Measurements from ENCODE around the gene PCED1A.

The PCED1A gene

DNA sequence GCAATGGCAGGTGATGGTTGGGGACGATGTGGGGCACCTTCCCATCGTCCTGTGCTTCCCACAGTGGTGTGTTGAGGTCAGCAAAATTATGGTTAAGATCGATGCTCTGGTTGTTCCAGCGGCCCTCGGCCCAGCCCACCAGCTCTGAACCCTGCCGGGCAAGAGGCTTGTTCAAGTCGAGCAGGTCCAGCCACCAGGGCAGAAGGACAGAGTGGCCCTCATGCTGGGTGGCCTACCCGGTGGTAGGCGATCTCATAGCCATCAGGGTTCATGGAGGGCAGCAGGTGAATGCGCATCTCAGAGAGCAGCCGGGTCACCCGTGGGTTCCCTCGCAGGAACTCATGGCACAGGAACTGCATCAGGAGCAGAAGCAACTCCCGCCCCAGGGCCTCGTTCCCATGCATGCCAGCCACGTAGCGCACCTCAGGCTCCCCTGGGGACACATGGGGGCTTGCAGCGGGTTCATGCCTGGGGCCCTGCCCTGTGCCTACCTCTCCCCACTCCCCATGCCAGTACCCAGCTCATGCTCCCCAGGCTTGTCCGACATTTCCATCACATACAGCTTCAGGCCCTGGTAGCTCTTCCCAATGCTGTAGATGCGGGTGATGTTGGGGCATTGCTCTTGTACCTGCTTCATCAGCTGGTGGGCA, 44.3 kb downstream of the PCED1A start:
- peaks cover 29% of the 10 kb centered on the region for H3K27me3 ChIP-seq
- H3K9me3 ChIP-seq = no peaks in the 10 kb centered on the region
- H3K36me3 ChIP-seq = no peaks in the 10 kb centered on the region
- no peak overlapping the region for H3K27ac ChIP-seq
- TF ChIP-seq, protein P1, sequence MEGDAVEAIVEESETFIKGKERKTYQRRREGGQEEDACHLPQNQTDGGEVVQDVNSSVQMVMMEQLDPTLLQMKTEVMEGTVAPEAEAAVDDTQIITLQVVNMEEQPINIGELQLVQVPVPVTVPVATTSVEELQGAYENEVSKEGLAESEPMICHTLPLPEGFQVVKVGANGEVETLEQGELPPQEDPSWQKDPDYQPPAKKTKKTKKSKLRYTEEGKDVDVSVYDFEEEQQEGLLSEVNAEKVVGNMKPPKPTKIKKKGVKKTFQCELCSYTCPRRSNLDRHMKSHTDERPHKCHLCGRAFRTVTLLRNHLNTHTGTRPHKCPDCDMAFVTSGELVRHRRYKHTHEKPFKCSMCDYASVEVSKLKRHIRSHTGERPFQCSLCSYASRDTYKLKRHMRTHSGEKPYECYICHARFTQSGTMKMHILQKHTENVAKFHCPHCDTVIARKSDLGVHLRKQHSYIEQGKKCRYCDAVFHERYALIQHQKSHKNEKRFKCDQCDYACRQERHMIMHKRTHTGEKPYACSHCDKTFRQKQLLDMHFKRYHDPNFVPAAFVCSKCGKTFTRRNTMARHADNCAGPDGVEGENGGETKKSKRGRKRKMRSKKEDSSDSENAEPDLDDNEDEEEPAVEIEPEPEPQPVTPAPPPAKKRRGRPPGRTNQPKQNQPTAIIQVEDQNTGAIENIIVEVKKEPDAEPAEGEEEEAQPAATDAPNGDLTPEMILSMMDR (IDR thresholded peaks at IDR 0.05) = no peak
- peaks cover 17 to 23% of the 10 kb centered on the region in 2 experiments for H3K4me1 ChIP-seq (ENCODE audit: control insufficient read depth in 1 of 2, insufficient read depth in 1 of 2, low read depth in 1 of 2, low read length in 1 of 2)
- no peak overlapping the region for H3K4me3 ChIP-seq (ENCODE audit: low read depth in 1 of 2, low read length in 1 of 2)

DNA sequence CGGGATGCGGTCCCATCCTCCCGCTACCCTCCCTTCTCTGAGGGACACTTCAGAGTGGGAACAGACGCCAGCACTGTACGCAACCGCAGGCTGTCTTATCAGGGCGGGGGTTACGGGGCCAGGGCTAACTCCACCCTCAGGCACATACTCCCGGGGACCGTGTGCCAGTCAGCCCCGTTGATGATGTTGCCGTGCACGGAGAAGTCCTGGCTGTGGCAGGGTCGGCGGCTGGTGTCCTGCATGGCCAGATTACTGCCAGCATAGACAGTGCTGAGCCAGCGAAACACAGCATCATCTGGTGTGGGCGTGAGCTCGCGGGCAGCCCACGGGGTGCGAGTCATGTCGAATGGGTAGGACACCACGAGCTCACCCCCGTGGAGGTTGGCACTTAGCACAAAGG, 45.0 kb downstream of the PCED1A start:
- Histone ChIP-seq H3K4me3 (ENCODE audit: low read depth in 1 of 2, low read length in 1 of 2) (no peak overlapping the region), H3K27me3 (peaks cover 22% of the 10 kb centered on the region), H3K9me3 (no peaks in the 10 kb centered on the region), H3K4me1 (ENCODE audit: control insufficient read depth in 1 of 2, insufficient read depth in 1 of 2, low read depth in 1 of 2, low read length in 1 of 2) (peaks cover 10 to 17% of the 10 kb centered on the region in 2 experiments), H3K36me3 (no peaks in the 10 kb centered on the region), H3K27ac (no peak overlapping the region)
- TF ChIP-seq, protein P1 (IDR thresholded peaks at IDR 0.05) = no peak

DNA sequence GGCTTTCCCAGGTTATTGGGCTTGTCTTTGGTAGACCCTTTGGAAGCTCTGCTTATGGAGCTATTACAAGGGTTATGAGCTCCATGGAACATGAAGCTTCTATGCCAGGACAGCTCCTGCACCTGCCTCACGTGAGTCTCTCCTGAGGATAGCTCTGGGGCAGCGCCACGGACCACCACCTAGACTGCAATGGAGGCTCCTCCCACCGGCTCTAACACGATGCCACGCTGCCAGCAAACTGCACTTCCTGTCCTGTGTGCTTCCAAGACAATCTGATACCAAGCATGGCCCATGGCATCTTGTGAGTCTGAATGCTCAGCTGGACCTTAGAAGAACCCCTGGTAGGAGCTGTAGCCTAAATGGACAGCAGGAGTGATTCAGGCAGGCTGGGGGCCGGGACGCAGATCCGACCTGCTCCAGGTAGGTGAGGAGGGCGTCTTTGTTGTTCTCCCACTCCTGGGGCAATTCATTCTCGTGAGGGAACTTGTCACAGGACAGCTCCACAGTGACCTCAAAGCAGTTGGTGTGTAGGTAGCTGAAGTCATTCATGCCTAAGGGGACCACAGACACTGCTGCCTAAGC, 45.5 kb downstream of the PCED1A start:
- no peak overlapping the region for H3K27ac ChIP-seq
- H3K4me3 ChIP-seq (ENCODE audit: low read depth in 1 of 2, low read length in 1 of 2) = no peak overlapping the region
- no peaks in the 10 kb centered on the region for H3K9me3 ChIP-seq
- TF ChIP-seq, protein P1 (IDR thresholded peaks at IDR 0.05) = no peak
- H3K4me1 ChIP-seq (ENCODE audit: control insufficient read depth in 1 of 2, insufficient read depth in 1 of 2, low read depth in 1 of 2, low read length in 1 of 2) = peaks cover 5 to 13% of the 10 kb centered on the region in 2 experiments
- peaks cover 17% of the 10 kb centered on the region for H3K27me3 ChIP-seq
- no peaks in the 10 kb centered on the region for H3K36me3 ChIP-seq

DNA sequence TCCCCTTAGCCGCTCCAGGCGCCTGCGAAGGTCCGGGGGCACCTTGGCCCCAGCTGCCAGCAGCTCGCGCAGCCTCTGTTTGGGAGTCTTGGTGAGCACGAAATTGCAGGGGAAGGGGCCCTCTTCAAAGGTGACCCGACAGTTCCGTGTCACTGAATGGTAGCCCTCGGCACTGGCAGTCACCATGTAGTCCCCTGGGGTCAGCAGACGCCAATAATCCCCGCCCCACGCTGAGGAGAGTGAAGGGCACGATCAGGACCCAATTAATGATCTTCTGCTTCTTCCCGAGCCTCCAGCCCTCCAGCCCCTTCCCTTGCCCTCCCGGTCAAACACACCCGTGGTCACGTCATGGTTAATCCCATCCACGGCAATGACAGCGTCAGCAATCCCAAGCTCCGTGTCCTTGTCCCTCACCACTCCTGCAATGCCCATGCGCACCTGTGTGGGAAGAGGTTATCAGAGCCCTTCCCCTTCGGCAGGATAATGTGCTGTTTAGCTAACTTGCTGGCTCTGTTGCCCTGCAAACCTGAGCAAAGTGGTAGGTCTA, 46.2 kb downstream of the PCED1A start:
- H3K9me3 ChIP-seq = no peaks in the 10 kb centered on the region
- peaks cover 0 to 6% of the 10 kb centered on the region in 2 experiments for H3K4me1 ChIP-seq (ENCODE audit: control insufficient read depth in 1 of 2, insufficient read depth in 1 of 2, low read depth in 1 of 2, low read length in 1 of 2)
- H3K36me3 ChIP-seq = no peaks in the 10 kb centered on the region
- no peak overlapping the region for H3K27ac ChIP-seq
- TF ChIP-seq, protein P1 (IDR thresholded peaks at IDR 0.05) = no peak
- no peak overlapping the region for H3K4me3 ChIP-seq (ENCODE audit: low read depth in 1 of 2, low read length in 1 of 2)
- H3K27me3 ChIP-seq = peaks cover 10% of the 10 kb centered on the region

GRCh38 chr20:2793471-2793870, 47.0 kb downstream of the PCED1A start:
- no peaks in the 10 kb centered on the region for H3K4me1 ChIP-seq (ENCODE audit: control insufficient read depth in 1 of 2, insufficient read depth in 1 of 2, low read depth in 1 of 2, low read length in 1 of 2)
- no peak overlapping the region for H3K4me3 ChIP-seq (ENCODE audit: low read depth in 1 of 2, low read length in 1 of 2)
- H3K27ac ChIP-seq = no peak overlapping the region
- TF ChIP-seq, protein P1 (IDR thresholded peaks at IDR 0.05) = no peak
- H3K27me3 ChIP-seq = peaks cover 2% of the 10 kb centered on the region
- no peaks in the 10 kb centered on the region for H3K36me3 ChIP-seq
- no peaks in the 10 kb centered on the region for H3K9me3 ChIP-seq
